Coronary artery (tissue), 2 donors: ENCODE results near the gene LAPTM5.

ENCODE experiments used
- DNase-seq: peaks from one replicate; pipeline ENCODE4 v3.0.0-alpha.2; 2017; ENCODE audit warnings: low spot score
- H3K27ac ChIP-seq, 2 donors: fragments of 200-600 bp; sonication (generic); one replicate each; pipeline ENCODE4 v1.5.1; 2016 to 2019
- H3K4me3 ChIP-seq: fragments of 200-600 bp; sonication (generic); 2 replicates; pipeline ENCODE4 v1.5.1; 2016; ENCODE audit warnings: mild to moderate bottlenecking, moderate library complexity
- TF ChIP-seq, protein P1 (sequence below): fragments of 200-600 bp; sonication (generic); IDR thresholded peaks from one replicate; pipeline ENCODE4 v1.5.1; 2019; ENCODE audit warnings: antibody characterized with exemption

The LAPTM5 gene, protein sequence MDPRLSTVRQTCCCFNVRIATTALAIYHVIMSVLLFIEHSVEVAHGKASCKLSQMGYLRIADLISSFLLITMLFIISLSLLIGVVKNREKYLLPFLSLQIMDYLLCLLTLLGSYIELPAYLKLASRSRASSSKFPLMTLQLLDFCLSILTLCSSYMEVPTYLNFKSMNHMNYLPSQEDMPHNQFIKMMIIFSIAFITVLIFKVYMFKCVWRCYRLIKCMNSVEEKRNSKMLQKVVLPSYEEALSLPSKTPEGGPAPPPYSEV

DNA sequence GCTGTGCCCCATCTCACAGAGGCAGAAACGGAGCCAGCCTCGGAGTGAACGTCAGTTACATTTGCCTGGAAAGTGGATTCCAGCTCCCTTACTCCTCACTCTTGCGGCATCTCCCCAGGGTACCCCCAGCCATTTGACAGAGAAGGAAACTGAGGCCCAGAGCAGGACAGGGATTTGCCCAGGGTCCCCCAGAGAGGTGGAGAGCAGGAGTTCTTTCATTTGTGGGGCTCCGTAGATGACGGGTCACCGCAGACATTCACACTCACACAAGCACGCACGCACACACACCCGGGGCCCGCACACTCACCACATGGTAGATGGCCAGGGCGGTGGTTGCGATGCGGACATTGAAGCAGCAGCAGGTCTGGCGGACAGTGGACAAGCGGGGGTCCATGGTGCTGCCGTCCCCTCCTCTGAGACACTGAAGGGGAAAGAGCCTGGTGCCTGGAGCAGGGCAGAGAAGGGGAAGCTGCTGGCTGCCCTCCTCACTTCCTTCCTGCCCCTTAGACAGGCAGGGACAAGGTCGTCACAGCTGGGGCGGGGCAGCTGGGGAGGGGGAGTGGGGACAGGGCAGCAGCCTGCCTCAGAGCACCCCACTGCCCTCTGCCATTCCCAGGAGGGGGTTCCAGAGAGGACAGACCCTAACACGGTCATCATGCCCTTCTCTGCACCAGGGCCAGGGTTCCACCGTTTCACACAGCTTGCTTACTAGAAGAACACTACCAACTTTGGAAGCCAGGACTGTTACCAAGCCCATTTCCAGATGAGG is at the start of gene LAPTM5:
Gene LAPTM5, minus strand, starts transcription at position 423 of the 769 bp plus-strand sequence. Its CDS starts 29 bp downstream, at position 394.
- DNase-seq: no peak
- Histone ChIP-seq H3K4me3 (peak within 1 kb of the TSS; percentile 62), H3K27ac (peak within 1 kb of the TSS; percentile 69 to 82)
- TF ChIP-seq, protein P1, sequence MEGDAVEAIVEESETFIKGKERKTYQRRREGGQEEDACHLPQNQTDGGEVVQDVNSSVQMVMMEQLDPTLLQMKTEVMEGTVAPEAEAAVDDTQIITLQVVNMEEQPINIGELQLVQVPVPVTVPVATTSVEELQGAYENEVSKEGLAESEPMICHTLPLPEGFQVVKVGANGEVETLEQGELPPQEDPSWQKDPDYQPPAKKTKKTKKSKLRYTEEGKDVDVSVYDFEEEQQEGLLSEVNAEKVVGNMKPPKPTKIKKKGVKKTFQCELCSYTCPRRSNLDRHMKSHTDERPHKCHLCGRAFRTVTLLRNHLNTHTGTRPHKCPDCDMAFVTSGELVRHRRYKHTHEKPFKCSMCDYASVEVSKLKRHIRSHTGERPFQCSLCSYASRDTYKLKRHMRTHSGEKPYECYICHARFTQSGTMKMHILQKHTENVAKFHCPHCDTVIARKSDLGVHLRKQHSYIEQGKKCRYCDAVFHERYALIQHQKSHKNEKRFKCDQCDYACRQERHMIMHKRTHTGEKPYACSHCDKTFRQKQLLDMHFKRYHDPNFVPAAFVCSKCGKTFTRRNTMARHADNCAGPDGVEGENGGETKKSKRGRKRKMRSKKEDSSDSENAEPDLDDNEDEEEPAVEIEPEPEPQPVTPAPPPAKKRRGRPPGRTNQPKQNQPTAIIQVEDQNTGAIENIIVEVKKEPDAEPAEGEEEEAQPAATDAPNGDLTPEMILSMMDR: no peak

DNA sequence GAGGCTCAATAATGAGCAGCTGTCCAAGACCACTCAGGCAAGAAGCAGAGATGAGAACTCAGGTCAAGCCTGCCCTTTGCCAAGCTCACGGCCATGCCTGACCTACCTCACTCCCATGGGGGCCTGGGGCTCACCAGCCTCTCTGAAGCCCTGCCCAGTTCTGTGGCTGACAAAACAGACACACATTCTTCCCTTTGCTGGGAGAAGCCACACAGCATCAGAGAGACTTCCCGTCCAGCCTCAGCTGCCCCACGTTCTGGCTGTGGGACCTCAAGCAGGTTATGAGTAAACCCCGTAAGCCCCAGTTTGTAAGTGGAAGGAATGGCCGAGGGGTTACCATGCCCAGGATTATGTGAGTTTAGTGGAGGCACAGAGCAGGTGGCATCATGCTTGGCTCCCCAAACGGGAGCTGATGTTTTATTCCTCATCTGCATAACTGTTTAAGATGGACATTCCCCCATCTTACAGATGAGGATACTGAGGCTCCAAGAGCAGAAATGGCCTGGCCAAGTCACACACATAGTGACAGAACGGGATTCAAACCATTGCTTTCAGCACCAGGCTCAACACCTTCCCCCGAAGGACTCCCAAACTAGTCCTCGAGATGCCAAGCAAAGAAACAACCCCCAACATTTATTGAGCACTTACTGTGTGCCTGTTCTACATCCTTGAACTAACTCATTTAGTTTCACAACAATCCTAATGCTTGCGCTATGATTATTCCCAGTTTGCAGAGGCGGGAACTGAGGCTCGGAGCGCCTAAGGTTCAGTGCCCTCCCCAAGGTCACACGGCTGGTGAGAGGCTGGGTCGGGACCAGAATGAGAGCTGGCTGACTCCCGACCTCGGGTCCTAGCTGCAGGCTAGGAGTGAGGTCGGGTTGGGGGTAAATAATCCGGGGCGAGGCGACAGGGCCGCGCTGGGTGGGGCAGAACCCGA is 49.1 kb upstream of the LAPTM5 start:
- no peak for DNase-seq
- no peak overlapping the region for H3K27ac ChIP-seq
- H3K4me3 ChIP-seq: peak overlapping the region; percentile 54

DNA sequence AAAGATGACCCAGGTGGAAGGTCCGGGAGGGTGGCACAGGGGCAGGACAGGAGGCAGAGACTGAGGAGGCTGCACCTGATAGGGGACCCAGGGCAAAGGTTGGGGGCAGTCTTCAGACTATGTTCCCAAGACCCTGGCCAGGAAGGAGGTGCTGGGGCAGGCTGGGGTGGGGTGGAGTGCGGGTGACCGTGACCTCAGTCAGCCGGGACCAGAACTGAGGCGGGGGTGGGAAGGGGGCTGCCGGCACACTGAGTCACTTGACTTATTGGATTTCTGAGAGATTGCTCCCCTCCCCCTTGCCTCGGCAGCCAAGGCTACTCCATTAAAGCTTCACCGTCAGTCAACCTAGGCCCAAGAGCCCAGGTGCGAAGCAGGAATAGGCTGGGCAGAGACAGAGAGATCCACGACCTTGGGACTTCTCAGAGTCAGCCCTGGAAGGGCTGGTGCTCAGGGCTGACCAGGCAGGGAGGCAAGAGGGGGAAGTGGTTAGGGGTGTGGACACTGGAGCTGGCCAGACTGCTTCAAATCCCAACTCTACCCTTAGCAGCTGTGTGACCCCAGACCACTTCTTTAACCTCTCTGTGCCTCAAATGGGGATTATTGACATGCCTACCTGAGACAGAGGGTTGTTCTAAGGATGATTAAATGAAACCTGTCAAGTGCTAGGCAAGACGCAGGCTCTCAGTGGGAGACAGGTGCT is 47.9 kb upstream of the LAPTM5 start:
- TF ChIP-seq, protein P1: no peak
- H3K4me3 ChIP-seq: no peak overlapping the region
- no peak for DNase-seq
- no peak overlapping the region for H3K27ac ChIP-seq

More for the DNA sequence above, 49.1 kb upstream of the LAPTM5 start:
- TF ChIP-seq, protein P1: no peak

DNA sequence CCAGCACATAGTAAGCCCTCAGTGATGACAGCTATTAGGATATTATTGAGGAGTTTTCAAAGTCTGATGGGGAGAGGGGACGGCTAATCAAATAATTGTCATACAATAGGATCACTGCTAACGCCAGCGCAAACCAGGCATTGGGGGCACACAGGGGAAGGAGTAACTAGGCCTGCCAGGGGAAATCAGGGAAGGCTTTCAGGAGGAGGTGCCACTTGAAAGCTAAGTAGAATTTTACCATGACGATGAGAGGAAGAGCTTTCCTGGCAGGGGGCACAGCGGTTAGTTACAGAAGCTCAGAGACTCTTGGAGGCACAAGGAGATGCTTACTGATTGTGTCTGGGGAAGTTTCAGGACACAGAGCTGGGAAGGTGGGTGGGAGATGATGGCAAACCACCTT is 47.2 kb upstream of the LAPTM5 start:
- TF ChIP-seq, protein P1: no peak
- Histone ChIP-seq H3K4me3 (no peak overlapping the region), H3K27ac (no peak overlapping the region)
- DNase-seq: no peak

DNA sequence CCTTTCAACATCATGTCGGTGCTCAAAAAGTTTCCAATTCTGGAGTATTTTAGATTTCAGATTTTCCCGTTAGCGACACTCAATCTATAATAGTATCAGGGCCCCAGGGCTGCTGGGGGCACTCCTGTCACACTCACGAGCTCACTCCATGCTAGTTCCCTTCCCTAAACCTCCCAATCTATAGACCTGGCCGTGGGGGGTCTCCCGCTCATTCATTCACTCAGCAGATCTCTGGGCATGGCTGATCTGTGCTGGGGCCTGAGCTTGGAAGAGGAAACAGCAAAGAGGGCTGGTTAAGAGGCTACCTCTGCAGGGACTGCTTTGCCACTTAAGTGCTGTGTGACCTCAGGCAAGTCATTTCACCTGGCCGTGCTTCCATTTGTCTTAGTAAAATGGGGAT is 46.8 kb upstream of the LAPTM5 start:
- TF ChIP-seq, protein P1: no peak
- Histone ChIP-seq H3K4me3 (no peak overlapping the region), H3K27ac (no peak overlapping the region)
- DNase-seq: no peak

DNA sequence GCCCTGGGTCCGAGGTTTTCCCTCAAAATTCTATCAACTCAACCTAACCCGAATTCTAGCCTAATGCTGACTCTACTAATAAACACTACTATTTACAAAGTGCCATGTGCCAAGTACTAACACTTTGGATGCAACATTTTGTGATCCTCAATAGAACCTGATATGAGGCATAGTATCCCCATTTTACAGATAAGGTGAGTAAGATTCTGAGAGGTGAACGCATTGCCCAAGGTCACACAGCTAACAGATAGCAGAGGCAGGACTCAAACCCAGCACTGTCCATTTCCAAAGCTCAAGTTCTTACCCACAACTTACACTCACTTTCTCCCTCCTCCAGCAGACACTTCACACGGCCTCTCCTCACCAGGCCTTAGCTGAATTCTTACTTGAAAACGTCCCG is 46.0 kb upstream of the LAPTM5 start:
- no peak overlapping the region for H3K27ac ChIP-seq
- TF ChIP-seq, protein P1: no peak
- no peak for DNase-seq
- no peak overlapping the region for H3K4me3 ChIP-seq
